GM12878 (cell line): ENCODE data around the gene RASSF8. TPM values are rescaled to one million over a fixed set of nuclear protein-coding genes. Genes with fewer than 3 reads are reported as not detected.

Experiments used
- ATAC-seq: fragments of 200-7000 bp; cut with Tn5 transposase; 3 replicates; pipeline ENCODE4 v1.9.1; 2020; ENCODE audit warnings: mild to moderate bottlenecking, moderate library complexity
- BruUV-seq: library from RNA; stranded (reverse); fragments of 400-500 nt; replicated peaks from 2 replicates; lab custom pipeline; 2021; lab: Mats Ljungman, UMichigan
- CTCF ChIA-PET: fragments of 300-600 bp; sonication (Branson Sonifier 250); formaldehyde crosslinking; extraction: SDS; loops from one replicate; lab custom pipeline; 2021; ENCODE audit warnings: inconsistent platforms; lab: Yijun Ruan, JAX
- POLR2A ChIA-PET: fragments of 350-600 bp; formaldehyde crosslinking; extraction: SDS; loops from one replicate; lab custom pipeline; 2021; ENCODE audit warnings: inconsistent platforms; lab: Charles Lee
- RAD21 ChIA-PET: fragments of 300-600 bp; sonication (Branson Sonifier 250); formaldehyde crosslinking; loops from one replicate; lab custom pipeline; 2023; ENCODE audit warnings: antibody characterized with exemption; ENCODE audit not compliant: unreplicated experiment; lab: Charles Lee
- SMC1A ChIA-PET: fragments of 300-600 bp; sonication (Branson Sonifier 250); formaldehyde crosslinking; loops from one replicate; lab custom pipeline; 2023; ENCODE audit not compliant: unreplicated experiment, uncharacterized antibody; lab: Charles Lee
- DNase-seq: peaks from one replicate; pipeline ENCODE4 v3.0.0-alpha.2; 2011; ENCODE audit warnings: low read depth, low spot score
- FAIRE-seq: peaks from 3 replicates; lab custom pipeline; 2011; peaks lifted over from hg19 to GRCh38; lab: Jason Lieb, UNC
- H2AFZ ChIP-seq: 2 replicates; pipeline ENCODE4 v1.6.0; 2011; ENCODE audit warnings: low read depth, low read length, control low read depth; ENCODE audit not compliant: control insufficient read depth
- H3K27ac ChIP-seq: 2 replicates; pipeline ENCODE4 v1.5.1; 2011; ENCODE audit warnings: control low read depth; ENCODE audit not compliant: control insufficient read depth, insufficient read depth
- H3K27me3 ChIP-seq, 2 experiments: replicated peaks in 1 of 2; 2 replicates each; pipeline versions ENCODE4 v1.6.0 to v1.6.1; 2011; ENCODE audit warnings: low read length in 1 of 2; ENCODE audit not compliant: control insufficient read depth in 2 of 2, insufficient read depth in 2 of 2
- H3K36me3 ChIP-seq, 2 experiments: 2 replicates each; pipeline ENCODE4 v1.5.1; 2011; ENCODE audit warnings: low read length in 1 of 2; ENCODE audit not compliant: control insufficient read depth in 2 of 2, insufficient read depth in 2 of 2
- H3K4me1 ChIP-seq: 2 replicates; pipeline ENCODE4 v1.6.1; 2011; ENCODE audit warnings: mild to moderate bottlenecking, low read length, moderate library complexity, mixed read lengths; ENCODE audit not compliant: control insufficient read depth, insufficient read depth
- H3K4me2 ChIP-seq: 2 replicates; pipeline ENCODE4 v1.6.0; 2011; ENCODE audit warnings: control low read depth; ENCODE audit not compliant: control insufficient read depth, insufficient read depth
- H3K4me3 ChIP-seq: fragments of 200-600 bp; sonication (generic); 2 replicates; pipeline ENCODE4 v1.5.1; 2016
- H3K79me2 ChIP-seq: 2 replicates; pipeline ENCODE4 v1.6.0; 2011; ENCODE audit warnings: low read length; ENCODE audit not compliant: control insufficient read depth, insufficient read depth
- H3K9ac ChIP-seq: 2 replicates; pipeline ENCODE4 v1.8.0; 2011; ENCODE audit warnings: low read length, control low read depth, mixed read lengths; ENCODE audit not compliant: control insufficient read depth, insufficient read depth
- H3K9me3 ChIP-seq: replicated peaks from 3 replicates; pipeline ENCODE4 v1.5.1; 2011; ENCODE audit warnings: mild to moderate bottlenecking, low read length; ENCODE audit not compliant: control insufficient read depth, insufficient read depth
- H4K20me1 ChIP-seq: 2 replicates; pipeline ENCODE4 v1.6.0; 2011; ENCODE audit not compliant: control insufficient read depth, insufficient read depth
- CEBPZ ChIP-seq: fragments of 150-350 bp; IDR thresholded peaks from 2 replicates; pipeline ENCODE4 v1.6.1; 2016; ENCODE audit warnings: low read depth, low read length
- EGR1 ChIP-seq, 2 experiments: IDR thresholded peaks; 1 replicate in 1 of 2; 2 replicates in 1 of 2; pipeline ENCODE4 v1.6.1; 2011 to 2012; ENCODE audit warnings: low read depth in 2 of 2, low read length in 2 of 2, borderline replicate concordance in 1 of 2, mild to moderate bottlenecking in 1 of 2, moderate library complexity in 1 of 2
- KLF5 ChIP-seq: fragments of 450-650 bp; IDR thresholded peaks from 2 replicates; pipeline ENCODE4 v1.6.1; 2014; ENCODE audit warnings: mild to moderate bottlenecking; ENCODE audit not compliant: partially characterized antibody
- MXI1 ChIP-seq: fragments of 150-350 bp; IDR thresholded peaks from 2 replicates; pipeline ENCODE4 v1.6.1; 2011; ENCODE audit warnings: low read depth, mild to moderate bottlenecking, inconsistent platforms, low read length, improper control_type of control experiment
- NR2C1 ChIP-seq: fragments of 450-650 bp; IDR thresholded peaks from 2 replicates; pipeline ENCODE4 v1.6.1; 2017; ENCODE audit warnings: antibody characterized with exemption, mild to moderate bottlenecking, moderate library complexity
- PML ChIP-seq: IDR thresholded peaks from 2 replicates; pipeline ENCODE4 v1.6.1; 2012; ENCODE audit warnings: low read length, inconsistent platforms
- POLR2A ChIP-seq: IDR thresholded peaks from 2 replicates; pipeline ENCODE4 v1.6.1; 2011; ENCODE audit warnings: low read depth, mild to moderate bottlenecking, low read length
- RFX5 ChIP-seq: IDR thresholded peaks from 2 replicates; pipeline ENCODE4 v1.6.1; 2011; ENCODE audit warnings: low read depth, low read length, improper control_type of control experiment
- SMAD5 ChIP-seq: IDR thresholded peaks from 2 replicates; pipeline ENCODE4 v1.6.1; 2016; ENCODE audit warnings: antibody characterized with exemption, low read depth
- SREBF1 ChIP-seq: IDR thresholded peaks from 2 replicates; pipeline ENCODE4 v1.6.1; 2012; ENCODE audit warnings: mild to moderate bottlenecking, low read length
- TAF1 ChIP-seq: IDR thresholded peaks from 2 replicates; pipeline ENCODE4 v1.6.1; 2011; ENCODE audit warnings: mild to moderate bottlenecking, low read depth, low read length, borderline replicate concordance
- TCF7 ChIP-seq: IDR thresholded peaks from 2 replicates; pipeline ENCODE4 v1.6.1; 2014; ENCODE audit warnings: antibody characterized with exemption, borderline replicate concordance
- YY1 ChIP-seq: IDR thresholded peaks from 2 replicates; pipeline ENCODE4 v1.6.1; 2011; ENCODE audit warnings: low read depth, mild to moderate bottlenecking, low read length
- ZBTB4 ChIP-seq: fragments of 450-650 bp; formaldehyde crosslinking; IDR thresholded peaks from 2 replicates; pipeline ENCODE4 v1.4.0; 2022; ENCODE audit warnings: mild to moderate bottlenecking, moderate library complexity
- ZZZ3 ChIP-seq: IDR thresholded peaks from 2 replicates; pipeline ENCODE4 v1.6.1; 2011; ENCODE audit warnings: low read depth; ENCODE audit not compliant: control insufficient read depth, insufficient read length
- WGBS: methylation state at CpG from one replicate; pipeline ENCODE4 v1.1.6; 2016; ENCODE audit warnings: low lambda C conversion rate; ENCODE audit not compliant: insufficient replicate concordance, insufficient coverage; ENCODE audit errors: missing lambda C conversion rate; 5-methylcytosine and 5-hydroxymethylcytosine counted together
- in situ Hi-C: fragments of 300-500 bp; cut with MboI; formaldehyde crosslinking; loops from 9 replicates; pipeline ENCODE4 v1.14.3; 2018; ENCODE audit warnings: mixed read lengths
- intact Hi-C: fragments of 100-400 bp; cut with micrococcal nuclease; formaldehyde crosslinking; loops from one replicate; pipeline ENCODE4 v1.14.2; 2022; ENCODE audit not compliant: unreplicated experiment
- polyA plus RNA-seq, 11 experiments: library from polyadenylated mRNA; depleted of rRNA in 4 of 11; unstranded in 6 of 11; stranded (reverse) in 5 of 11; fragments of >200 nt; fragmentation: Nextera tagmentation in 4 of 11; fragmentation: Illumina TruSeq in 1 of 11; extraction: Ambion mirVana in 4 of 11; extraction: Trizol in 1 of 11; gene quantifications; 1 replicate in 1 of 11; 2 replicates in 10 of 11; pipeline versions ENCODE4 v1.2.1 to v1.2.3, GENCODE V29; 2011 to 2016; ENCODE audit warnings: inconsistent platforms in 2 of 11, missing spikeins in 2 of 11, low read depth in 1 of 11
- total RNA-seq, 4 experiments: library from RNA; depleted of rRNA in 3 of 4; stranded (reverse); fragments of >200 nt in 3 of 4; fragmentation: Illumina TruSeq in 1 of 4; extraction: Trizol in 1 of 4; gene quantifications; 2 replicates each; pipeline versions ENCODE4 v1.2.1 to v1.2.3, GENCODE V29; 2013 to 2021

Gene RASSF8
- total and polyA plus RNA-seq, 10 of the 15 experiments (the other 5 are each of a cell fraction or from before 2014, with no cell fraction given): 0.06 to 0.18 (median 0.08) TPM; not detected in 6

- TF ChIP-seq SMAD5 (no peak), SREBF1 (no peak), TAF1 (no peak)
These were observed 23.1 kb downstream of the RASSF8 start (continued) for GRCh38 chr12:25981597-25981996.

- Histone ChIP-seq H3K27me3 (peaks cover 0 to 2% of the 10 kb centered on the region in 2 experiments; a peak in 1 of 4 replicates), H3K79me2 (no peaks in the 10 kb centered on the region), H2AFZ (no peak overlapping the region), H3K36me3 (no peaks in the 10 kb centered on the region), H3K4me3 (no peak overlapping the region), H3K4me1 (no peaks in the 10 kb centered on the region), H3K9me3 (no peaks in the 10 kb centered on the region), H3K9ac (no peak overlapping the region), H4K20me1 (no peaks in the 10 kb centered on the region; the same call in 1 of the 2 replicates), H3K4me2 (no peak overlapping the region), H3K27ac (no peak overlapping the region)
- in situ Hi-C loops: no loop called here
- no TSS peak for BruUV-seq
- ChIA-PET CTCF (interaction anchor here (0.6 to 1.2 kb wide), 2 partner anchors 227 to 546 kb away, joined by 3 read pairs; no protein-coding TSS in a partner anchor), POLR2A (no interaction called here), RAD21 (no interaction called here), SMC1A (interaction anchor here (0.8 to 1.4 kb wide), 2 partner anchors 8 to 12 kb away, joined by 3 to 5 read pairs; no protein-coding TSS in a partner anchor)
- WGBS: 8% methylated on average over 1 of the region's 1 CpG
- ATAC-seq (no peak), DNase-seq (no peak), FAIRE-seq (no peak)
- no peak for TF ChIP-seq EGR1 (IDR thresholded peaks at IDR 0.05; ENCODE audit: borderline replicate concordance in 1 of 2, low read depth in 2 of 2, low read length in 2 of 2)
- TF ChIP-seq POLR2A: no peak
- TF ChIP-seq ZZZ3: no peak
- TF ChIP-seq YY1: no peak
- no peak for TF ChIP-seq ZBTB4
- TF ChIP-seq KLF5: no peak
- no peak for TF ChIP-seq MXI1
- TF ChIP-seq NR2C1: no peak
- TF ChIP-seq TCF7: no peak
- TF ChIP-seq PML: no peak
- TF ChIP-seq RFX5: no peak
- no peak for TF ChIP-seq CEBPZ
- intact Hi-C loops: no loop called here
These were observed 23.9 kb downstream of the RASSF8 start for GRCh38 chr12:25982416-25982815.
